ENCODE data around the gene DPEP3.

DPEP3 gene

GRCh38 chr16:67943619-67944504, 36.4 kb downstream of the DPEP3 start, which contains the start of gene LCAT:
Gene LCAT, minus strand, starts transcription at chr16:67944120. Its CDS starts 19 bp downstream, at chr16:67944101.
- H3K4me1 ChIP-seq (ENCODE audit: low read length) = no peaks in the 10 kb centered on the region
- no peaks in the 10 kb centered on the region for H3K9me3 ChIP-seq (replicated peaks; ENCODE audit: insufficient read depth, low read length)
- no peaks in the 10 kb centered on the region for H4K20me1 ChIP-seq (ENCODE audit: insufficient read depth, low read length)
- H3K9me2 ChIP-seq (replicated peaks; ENCODE audit: insufficient read depth, low read length) = no peaks in the 10 kb centered on the region
- H3K9ac ChIP-seq (ENCODE audit: low read length) = no peak within 1 kb of the TSS
- H3K79me2 ChIP-seq (ENCODE audit: low read length) = no peaks in the 10 kb centered on the region
- no peak within 1 kb of the TSS for H2AFZ ChIP-seq (ENCODE audit: low read length)
- H3K27ac ChIP-seq (ENCODE audit: low read length) = no peak within 1 kb of the TSS
- no peaks in the 10 kb centered on the region for H3K27me3 ChIP-seq (replicated peaks; ENCODE audit: insufficient read depth, low read length)
- no peaks in the 10 kb centered on the region; the same call in 1 of the 2 replicates for H3K36me3 ChIP-seq (replicated peaks; ENCODE audit: insufficient read depth, low read length)
- H3K4me3 ChIP-seq (ENCODE audit: low read length) = no peak within 1 kb of the TSS
- H3F3A ChIP-seq (ENCODE audit: insufficient read depth, low read length) = 0 out of 2 replicates have a peak, but pooled peaks cover 2% of the 10 kb centered on the region
- no peak within 1 kb of the TSS for H3K4me2 ChIP-seq (ENCODE audit: low read depth, low read length)
- TF ChIP-seq EZH2 (optimal IDR thresholded peaks at IDR 0.05; ENCODE audit: low read depth, low read length) (no peak), CTCF (IDR thresholded peaks at IDR 0.05; ENCODE audit: low read length) (no peak)
- no peak for DNase-seq

- H3K27me3 ChIP-seq (replicated peaks; ENCODE audit: insufficient read depth, low read length) = no peaks in the 10 kb centered on the region
- no peak for DNase-seq
- H3K4me1 ChIP-seq (ENCODE audit: low read length) = no peaks in the 10 kb centered on the region
- no peak overlapping the region for H2AFZ ChIP-seq (ENCODE audit: low read length)
- no peak for TF ChIP-seq CTCF (IDR thresholded peaks at IDR 0.05; ENCODE audit: low read length)
- no peak for TF ChIP-seq EZH2 (optimal IDR thresholded peaks at IDR 0.05; ENCODE audit: low read depth, low read length)
- no peak for TF ChIP-seq EZH2phosphoT487 (IDR thresholded peaks at IDR 0.05; ENCODE audit: low read length)
- no peaks in the 10 kb centered on the region for H3K79me2 ChIP-seq (ENCODE audit: low read length)
- 0 out of 2 replicates have a peak, but pooled peaks cover 2% of the 10 kb centered on the region for H3F3A ChIP-seq (ENCODE audit: insufficient read depth, low read length)
- H3K36me3 ChIP-seq (replicated peaks; ENCODE audit: insufficient read depth, low read length) = no peaks in the 10 kb centered on the region; the same call in 1 of the 2 replicates
- H3K4me2 ChIP-seq (ENCODE audit: low read depth, low read length) = no peak overlapping the region
- H3K9me2 ChIP-seq (replicated peaks; ENCODE audit: insufficient read depth, low read length) = no peaks in the 10 kb centered on the region
- no peak overlapping the region for H3K4me3 ChIP-seq (ENCODE audit: low read length)
- H3K9ac ChIP-seq (ENCODE audit: low read length) = no peak overlapping the region
- no peaks in the 10 kb centered on the region for H4K20me1 ChIP-seq (ENCODE audit: insufficient read depth, low read length)
- no peak overlapping the region for H3K27ac ChIP-seq (ENCODE audit: low read length)
- H3K9me3 ChIP-seq (replicated peaks; ENCODE audit: insufficient read depth, low read length) = no peaks in the 10 kb centered on the region
Measured at GRCh38 chr16:67943256-67943618, 37.1 kb downstream of the DPEP3 start.

- H4K20me1 ChIP-seq (ENCODE audit: insufficient read depth, low read length) = no peaks in the 10 kb centered on the region
- no peaks in the 10 kb centered on the region for H3K79me2 ChIP-seq (ENCODE audit: low read length)
- H3K9ac ChIP-seq (ENCODE audit: low read length) = no peak overlapping the region
- H3K27ac ChIP-seq (ENCODE audit: low read length) = no peak overlapping the region
- no peaks in the 10 kb centered on the region for H3K27me3 ChIP-seq (replicated peaks; ENCODE audit: insufficient read depth, low read length)
- H3F3A ChIP-seq (ENCODE audit: insufficient read depth, low read length) = 0 out of 2 replicates have a peak, but pooled peaks cover 2% of the 10 kb centered on the region
- no peaks in the 10 kb centered on the region for H3K9me3 ChIP-seq (replicated peaks; ENCODE audit: insufficient read depth, low read length)
- DNase-seq = no peak
- H3K9me2 ChIP-seq (replicated peaks; ENCODE audit: insufficient read depth, low read length) = no peaks in the 10 kb centered on the region
- H3K4me3 ChIP-seq (ENCODE audit: low read length) = no peak overlapping the region
- H3K4me1 ChIP-seq (ENCODE audit: low read length) = no peaks in the 10 kb centered on the region; the same call in 1 of the 2 replicates
- H3K36me3 ChIP-seq (replicated peaks; ENCODE audit: insufficient read depth, low read length) = no peaks in the 10 kb centered on the region; the same call in 1 of the 2 replicates
- no peak overlapping the region for H2AFZ ChIP-seq (ENCODE audit: low read length)
- no peak overlapping the region for H3K4me2 ChIP-seq (ENCODE audit: low read depth, low read length)
- TF ChIP-seq EZH2phosphoT487 (IDR thresholded peaks at IDR 0.05; ENCODE audit: low read length) = no peak
- TF ChIP-seq CTCF (IDR thresholded peaks at IDR 0.05; ENCODE audit: low read length) = no peak
- no peak for TF ChIP-seq EZH2 (optimal IDR thresholded peaks at IDR 0.05; ENCODE audit: low read depth, low read length)
Measured at GRCh38 chr16:67942510-67943255, 37.6 kb downstream of the DPEP3 start.
